Trophoblast cell (in vitro differentiated cells and primary cell): ENCODE data around the gene CHIC2.

Experiments
- DNase-seq, 2 donors: peaks; one replicate each; pipeline ENCODE4 v3.0.0-alpha.2; 2016
- H2AFZ ChIP-seq: 2 replicates; pipeline ENCODE4 v1.6.1; 2013; ENCODE audit warnings: low read length, moderate library complexity, mild to moderate bottlenecking; ENCODE audit not compliant: insufficient read depth, poor library complexity
- H2AK5ac ChIP-seq: 2 replicates; pipeline ENCODE4 v1.6.1; 2013; ENCODE audit warnings: mild to moderate bottlenecking, low read length
- H2BK120ac ChIP-seq: 2 replicates; pipeline ENCODE4 v1.6.1; 2013; ENCODE audit warnings: low read length, mild to moderate bottlenecking, moderate library complexity; ENCODE audit not compliant: insufficient read depth, poor library complexity
- H2BK12ac ChIP-seq: 2 replicates; pipeline ENCODE4 v1.6.1; 2013; ENCODE audit warnings: mild to moderate bottlenecking, low read length, moderate library complexity
- H2BK5ac ChIP-seq: 2 replicates; pipeline ENCODE4 v1.6.1; 2013; ENCODE audit warnings: low read length, low read depth, moderate library complexity, mild to moderate bottlenecking; ENCODE audit not compliant: poor library complexity
- H3K14ac ChIP-seq: 2 replicates; pipeline ENCODE4 v1.6.1; 2013; ENCODE audit warnings: mild to moderate bottlenecking, low read length
- H3K18ac ChIP-seq: 2 replicates; pipeline ENCODE4 v1.6.1; 2013; ENCODE audit warnings: mild to moderate bottlenecking, low read length
- H3K23ac ChIP-seq: 2 replicates; pipeline ENCODE4 v1.6.1; 2013; ENCODE audit warnings: low read length
- H3K27ac ChIP-seq: 2 replicates; pipeline ENCODE4 v1.5.1; 2013; ENCODE audit warnings: low read depth, mild to moderate bottlenecking, inconsistent platforms, low read length, moderate library complexity
- H3K27me3 ChIP-seq: 2 replicates; pipeline ENCODE4 v1.6.1; 2013; ENCODE audit warnings: inconsistent platforms, mild to moderate bottlenecking, low read length, moderate library complexity; ENCODE audit not compliant: insufficient read depth
- H3K36me3 ChIP-seq, 2 experiments: 1 replicate in 1 of 2; 2 replicates in 1 of 2; pipeline ENCODE4 v1.6.1; 2013; ENCODE audit warnings: low read length in 2 of 2, mild to moderate bottlenecking in 2 of 2, moderate library complexity in 1 of 2; ENCODE audit not compliant: insufficient read depth in 2 of 2, control insufficient read depth in 1 of 2
- H3K4ac ChIP-seq: 2 replicates; pipeline ENCODE4 v1.6.1; 2013; ENCODE audit warnings: low read depth, mild to moderate bottlenecking, low read length, moderate library complexity
- H3K4me1 ChIP-seq, 2 experiments: 1 replicate in 1 of 2; 2 replicates in 1 of 2; pipeline ENCODE4 v1.6.1; 2013; ENCODE audit warnings: low read length in 2 of 2, mild to moderate bottlenecking in 2 of 2, moderate library complexity in 1 of 2; ENCODE audit not compliant: insufficient read depth in 2 of 2, control insufficient read depth in 1 of 2
- H3K4me2 ChIP-seq: 2 replicates; pipeline ENCODE4 v1.6.1; 2013; ENCODE audit warnings: inconsistent platforms, mild to moderate bottlenecking, low read length, moderate library complexity
- H3K4me3 ChIP-seq: 2 replicates; pipeline ENCODE4 v1.5.1; 2013; ENCODE audit warnings: mild to moderate bottlenecking, low read depth, low read length, inconsistent platforms
- H3K79me1 ChIP-seq: one replicate; pipeline ENCODE4 v1.6.1; 2013; ENCODE audit warnings: low read length
- H3K79me2 ChIP-seq: 2 replicates; pipeline ENCODE4 v1.6.1; 2013; ENCODE audit warnings: low read length, mild to moderate bottlenecking; ENCODE audit not compliant: control insufficient read depth, insufficient read depth, poor library complexity
- H3K9ac ChIP-seq: 2 replicates; pipeline ENCODE4 v1.6.1; 2013; ENCODE audit warnings: mild to moderate bottlenecking, low read length
- H3K9me3 ChIP-seq: 2 replicates; pipeline ENCODE4 v1.6.1; 2013; ENCODE audit warnings: low read depth, mild to moderate bottlenecking, control low read depth, inconsistent platforms, low read length; ENCODE audit not compliant: insufficient read depth
- H4K12ac ChIP-seq: 2 replicates; pipeline ENCODE4 v1.6.1; 2013; ENCODE audit warnings: low read depth, mild to moderate bottlenecking, low read length, moderate library complexity
- H4K8ac ChIP-seq: 2 replicates; pipeline ENCODE4 v1.6.1; 2013; ENCODE audit warnings: low read depth, mild to moderate bottlenecking, low read length, moderate library complexity
- H4K91ac ChIP-seq: one replicate; pipeline ENCODE4 v1.6.1; 2013; ENCODE audit warnings: low read depth, mild to moderate bottlenecking, low read length, moderate library complexity
- WGBS: extraction: QIAGEN DNeasy Blood & Tissue Kit; methylation state at CpG from one replicate; pipeline ENCODE4 v1.1.7; 2013; ENCODE audit warnings: missing lambda C conversion rate; ENCODE audit not compliant: insufficient read length, insufficient coverage; ENCODE audit errors: extremely low coverage; 5-methylcytosine and 5-hydroxymethylcytosine counted together

Gene CHIC2

GRCh38 chr4:54006755-54007154 is 57.6 kb downstream of the CHIC2 start:
- Histone ChIP-seq H3K79me1 (no peaks in the 10 kb centered on the region), H3K79me2 (no peaks in the 10 kb centered on the region), H4K8ac (no peak overlapping the region), H3K27ac (no peak overlapping the region), H3K4ac (no peak overlapping the region), H3K9me3 (no peaks in the 10 kb centered on the region), H3K4me3 (no peak overlapping the region), H3K4me1 (no peaks in the 10 kb centered on the region), H2BK12ac (no peak overlapping the region), H3K9ac (no peak overlapping the region), H3K27me3 (no peaks in the 10 kb centered on the region), H4K12ac (no peak overlapping the region), H3K4me2 (no peak overlapping the region), H2BK5ac (no peak overlapping the region), H2AFZ (no peak overlapping the region), H3K14ac (no peak overlapping the region), H3K18ac (no peak overlapping the region), H2BK120ac (no peak overlapping the region), H2AK5ac (no peak overlapping the region), H4K91ac (no peak overlapping the region), H3K23ac (no peak overlapping the region), H3K36me3 (peaks cover 0 to 2% of the 10 kb centered on the region in 2 experiments)
- no peak for DNase-seq
- no CpG with 5 or more reads among the region's 2 CpGs for WGBS

DNA sequence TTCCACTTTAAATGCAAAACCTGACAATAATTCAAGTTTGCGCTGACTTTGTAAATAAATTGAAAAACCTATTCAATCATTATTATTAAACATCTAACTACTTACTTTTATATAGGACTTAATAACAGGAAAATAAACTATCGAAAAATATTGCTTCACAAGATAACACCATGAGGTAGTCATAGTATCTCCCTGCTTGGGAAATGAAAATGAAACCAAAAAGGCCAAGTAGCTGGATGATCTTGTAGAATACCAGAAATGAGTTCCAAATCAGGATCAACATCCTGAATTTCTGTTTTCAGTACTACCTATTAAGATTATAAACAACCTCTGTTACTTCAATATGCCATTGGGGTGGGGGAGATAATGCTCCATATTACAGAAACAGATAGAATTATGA is 58.9 kb downstream of the CHIC2 start:
- H3K4me1 ChIP-seq, result no peaks in the 10 kb centered on the region
- no peak overlapping the region for H3K4me3 ChIP-seq
- no peak overlapping the region for H3K9ac ChIP-seq
- H3K27ac ChIP-seq, result no peak overlapping the region
- no peaks in the 10 kb centered on the region for H3K9me3 ChIP-seq
- H4K8ac ChIP-seq, result no peak overlapping the region
- no peak overlapping the region for H2BK120ac ChIP-seq
- no peaks in the 10 kb centered on the region for H3K79me1 ChIP-seq
- no peak overlapping the region for H4K12ac ChIP-seq
- no peak overlapping the region for H2AK5ac ChIP-seq
- H3K18ac ChIP-seq, result no peak overlapping the region
- H3K23ac ChIP-seq, result no peak overlapping the region
- DNase-seq, result peak in 1 of 2 donors; percentile 33
- H3K4me2 ChIP-seq, result no peak overlapping the region
- no peaks in the 10 kb centered on the region for H3K79me2 ChIP-seq
- peaks cover 1 to 2% of the 10 kb centered on the region in 2 experiments for H3K36me3 ChIP-seq
- no peak overlapping the region for H3K4ac ChIP-seq
- H3K14ac ChIP-seq, result no peak overlapping the region
- H4K91ac ChIP-seq, result no peak overlapping the region
- no peaks in the 10 kb centered on the region for H3K27me3 ChIP-seq
- WGBS, result no CpG with 5 or more reads among the region's 2 CpGs
- no peak overlapping the region for H2BK5ac ChIP-seq
- H2BK12ac ChIP-seq, result no peak overlapping the region
- no peak overlapping the region for H2AFZ ChIP-seq

DNA sequence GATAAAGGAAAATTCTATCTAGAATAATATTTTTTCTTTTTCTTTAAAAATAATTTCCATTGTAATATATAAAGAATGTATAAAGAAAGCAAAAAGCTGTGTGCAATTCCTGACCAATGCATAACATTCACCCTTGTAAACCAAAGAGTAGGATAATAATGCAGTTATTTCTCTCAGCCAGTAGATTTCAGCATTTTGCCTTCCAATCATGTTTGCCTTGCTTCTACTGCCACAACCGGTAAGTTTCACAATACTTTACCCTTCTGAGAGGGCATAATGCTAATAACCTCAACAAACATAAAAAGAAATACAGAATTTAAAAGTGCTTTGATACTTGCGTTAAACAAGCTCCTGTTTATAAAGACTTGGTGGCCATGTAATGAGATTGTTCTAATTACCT is 59.9 kb downstream of the CHIC2 start:
- Histone ChIP-seq H3K27ac (no peak overlapping the region), H3K4me2 (no peak overlapping the region), H3K4me3 (no peak overlapping the region), H2BK12ac (no peak overlapping the region), H2AK5ac (no peak overlapping the region), H3K79me2 (no peaks in the 10 kb centered on the region), H3K4me1 (no peaks in the 10 kb centered on the region), H3K9me3 (no peaks in the 10 kb centered on the region), H4K12ac (no peak overlapping the region), H3K36me3 (peaks cover 1 to 2% of the 10 kb centered on the region in 2 experiments), H4K91ac (no peak overlapping the region), H2BK120ac (no peak overlapping the region), H3K23ac (no peak overlapping the region), H3K9ac (no peak overlapping the region), H2BK5ac (no peak overlapping the region), H3K14ac (no peak overlapping the region), H4K8ac (no peak overlapping the region), H3K18ac (no peak overlapping the region), H3K4ac (no peak overlapping the region), H2AFZ (no peak overlapping the region), H3K27me3 (no peaks in the 10 kb centered on the region), H3K79me1 (no peaks in the 10 kb centered on the region)
- DNase-seq, result peak in 1 of 2 donors; percentile 52
- WGBS, result no CpG with 5 or more reads among the region's 2 CpGs

GRCh38 chr4:54001668-54002365 is 62.6 kb downstream of the CHIC2 start:
- Histone ChIP-seq H4K12ac (no peak overlapping the region), H2AFZ (no peak overlapping the region), H3K4me3 (no peak overlapping the region), H2BK12ac (no peak overlapping the region), H3K18ac (no peak overlapping the region), H2BK120ac (no peak overlapping the region), H3K27me3 (no peaks in the 10 kb centered on the region), H3K9ac (no peak overlapping the region), H3K14ac (no peak overlapping the region), H3K27ac (no peak overlapping the region), H3K79me1 (no peaks in the 10 kb centered on the region), H3K4ac (no peak overlapping the region), H3K79me2 (no peaks in the 10 kb centered on the region), H3K9me3 (no peaks in the 10 kb centered on the region), H4K8ac (no peak overlapping the region), H2BK5ac (no peak overlapping the region), H3K4me2 (no peak overlapping the region), H3K23ac (no peak overlapping the region), H3K4me1 (no peaks in the 10 kb centered on the region), H3K36me3 (peaks cover 1 to 2% of the 10 kb centered on the region in 2 experiments), H4K91ac (no peak overlapping the region), H2AK5ac (no peak overlapping the region)
- no CpG with 5 or more reads among the region's 10 CpGs for WGBS
- DNase-seq, result no peak
